Measurements from ENCODE around the gene PCDH8. TPM values are rescaled to one million over a fixed set of nuclear protein-coding genes. Genes with fewer than 3 reads are reported as not detected.

The PCDH8 gene
- total and polyA plus RNA-seq, 12 donors: 0.06 to 0.14 (median 0.07) TPM; not detected in 9

DNA sequence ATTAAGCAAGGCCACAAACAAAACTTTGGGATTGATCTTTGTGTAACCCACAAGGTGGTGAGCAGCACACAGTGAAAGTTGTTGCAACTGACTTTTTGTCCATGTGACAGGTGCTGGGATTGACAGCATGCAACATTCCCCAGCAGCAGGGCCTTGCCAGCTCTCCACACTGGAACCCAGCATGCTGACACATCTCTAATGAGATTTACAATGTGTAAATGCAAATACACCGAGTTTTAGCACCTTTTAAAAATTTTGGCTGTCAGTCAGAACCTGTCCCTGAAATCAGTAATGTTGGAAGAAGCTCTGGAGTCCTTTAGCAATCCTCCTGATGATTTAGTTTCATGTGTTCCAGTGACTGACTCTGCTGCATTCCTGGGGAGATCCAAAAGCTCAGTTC, 16.5 kb upstream of the PCDH8 start:
- Histone ChIP-seq H3K4me1 (replicated peaks in 1 of 2) (no peaks in the 10 kb centered on the region), H3K36me3 (replicated peaks in 1 of 2) (no peaks in the 10 kb centered on the region), H3K27ac (no peak overlapping the region), H3K27me3 (no peaks in the 10 kb centered on the region), H3K9me3 (replicated peaks in 1 of 3) (no peaks in the 10 kb centered on the region), H3K4me3 (no peak overlapping the region)
- intact Hi-C loops (cut with DNase I): no loop called here
- WGBS, 4 donors: 15 to 22% (median 20%) methylated on average over 1 of the region's 1 CpG
- DNase-seq: no peak
- TF ChIP-seq CTCF (IDR thresholded peaks at IDR 0.05): no peak
- no peak for TF ChIP-seq POLR2A (IDR thresholded peaks at IDR 0.05)

DNA sequence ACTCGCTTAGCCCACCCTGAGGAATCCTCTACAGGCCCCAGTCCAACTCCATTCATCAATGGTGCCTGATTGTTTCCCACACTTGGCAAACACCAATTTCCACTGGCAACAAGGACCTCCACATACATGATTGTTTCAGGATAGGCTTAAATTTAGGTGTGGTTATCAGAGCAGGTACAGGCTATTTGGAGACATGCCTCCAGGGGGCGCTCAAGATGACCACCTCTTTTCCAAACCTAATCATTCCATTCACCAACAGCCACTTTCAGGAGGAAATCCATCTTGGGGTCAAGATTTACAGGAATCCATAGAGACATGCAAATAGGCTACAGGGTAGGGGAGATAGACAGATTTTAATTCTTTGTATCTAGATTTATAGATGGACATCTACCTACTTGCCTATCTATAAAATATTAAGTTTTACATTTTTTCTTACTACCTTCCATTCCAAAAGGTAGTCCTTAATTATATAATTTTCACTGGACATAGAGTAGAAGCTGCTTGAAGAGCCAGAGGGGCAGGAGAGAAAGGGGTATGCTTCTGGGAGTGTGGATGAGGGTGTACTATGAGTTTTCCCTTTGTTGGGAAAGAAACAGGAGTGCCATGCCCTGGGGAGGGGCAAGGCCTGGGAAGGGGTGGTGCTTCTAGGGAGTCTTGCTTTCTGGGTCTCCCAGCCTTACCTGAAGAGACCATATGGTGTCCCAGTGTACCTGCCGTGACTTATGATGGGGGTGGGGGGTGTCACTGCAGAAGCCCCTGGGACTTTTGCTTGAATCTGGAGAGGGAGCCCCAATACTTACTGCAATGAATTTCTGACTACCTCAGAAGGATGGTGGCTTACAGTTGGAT, 14.1 kb upstream of the PCDH8 start:
- Histone ChIP-seq H3K27ac (no peak overlapping the region), H3K4me3 (no peak overlapping the region), H3K36me3 (replicated peaks in 1 of 2) (no peaks in the 10 kb centered on the region), H3K9me3 (replicated peaks in 1 of 3) (no peaks in the 10 kb centered on the region), H3K4me1 (replicated peaks in 1 of 2) (no peaks in the 10 kb centered on the region), H3K27me3 (no peaks in the 10 kb centered on the region)
- WGBS, 4 donors: 41 to 48% (median 47%) methylated on average over 3 of the region's 3 CpGs
- TF ChIP-seq POLR2A (IDR thresholded peaks at IDR 0.05) (no peak), CTCF (IDR thresholded peaks at IDR 0.05) (peak in 5 of 6 experiments; percentile 32 to 44 (median 34))
- DNase-seq: peak in 4 of 7 donors; percentile 13 to 32 (median 26)
- intact Hi-C loops (cut with DNase I): no loop called here

GRCh38 chr13:52852444-52852843, 4.0 kb upstream of the PCDH8 start:
- H3K4me3 ChIP-seq: no peak overlapping the region
- no peaks in the 10 kb centered on the region for H3K36me3 ChIP-seq (replicated peaks in 1 of 2)
- WGBS, 4 donors: 61 to 80% (median 73%) methylated on average over 2 of the region's 2 CpGs
- H3K27me3 ChIP-seq: peaks cover 48% of the 10 kb centered on the region
- intact Hi-C loops (cut with DNase I): no loop called here
- no peak for DNase-seq
- TF ChIP-seq POLR2A (IDR thresholded peaks at IDR 0.05): no peak
- no peak for TF ChIP-seq CTCF (IDR thresholded peaks at IDR 0.05)
- peaks cover 0 to 15% of the 10 kb centered on the region in 2 donors for H3K4me1 ChIP-seq (replicated peaks in 1 of 2)
- H3K27ac ChIP-seq: no peak overlapping the region
- no peaks in the 10 kb centered on the region for H3K9me3 ChIP-seq (replicated peaks in 1 of 3)

- intact Hi-C loops (cut with DNase I): no loop called here
- TF ChIP-seq CTCF (IDR thresholded peaks at IDR 0.05): no peak
- TF ChIP-seq POLR2A (IDR thresholded peaks at IDR 0.05): no peak
- peak in 4 of 7 donors; percentile 11 to 27 (median 20) for DNase-seq
- Histone ChIP-seq H3K27me3 (peaks cover 59% of the 10 kb centered on the region), H3K36me3 (replicated peaks in 1 of 2) (no peaks in the 10 kb centered on the region), H3K4me3 (peak overlapping the region; percentile 15 to 81 (median 40)), H3K4me1 (replicated peaks in 1 of 2) (peaks cover 0 to 20% of the 10 kb centered on the region in 2 donors), H3K27ac (peak overlapping the region in 2 of 5 donors; percentile 34 to 44), H3K9me3 (replicated peaks in 1 of 3) (no peaks in the 10 kb centered on the region)
- WGBS, 4 donors: 1 to 4% (median 2%) methylated on average over 44 to 60 of the region's 60 CpGs
Observed at GRCh38 chr13:52851137-52851962, 2.9 kb upstream of the PCDH8 start.

All from adrenal gland (tissue), 12 donors.